Breast epithelium (tissue), 4 donors: ENCODE measurements around the gene MFAP5. TPM values are rescaled to one million over a fixed set of nuclear protein-coding genes. Genes with fewer than 3 reads are reported as not detected.

Experiments used
- DNase-seq, 2 donors: peaks; one replicate each; pipeline ENCODE4 v3.0.0-alpha.2; 2019; ENCODE audit warnings: low spot score in 2 of 2
- H3K27ac ChIP-seq, 2 donors: fragments of 200-600 bp; sonication (generic) in 1 of 2; one replicate each; pipeline ENCODE4 v1.5.1; 2016 to 2019; ENCODE audit warnings: mild to moderate bottlenecking in 1 of 2
- H3K27me3 ChIP-seq, 2 donors: fragments of 200-600 bp; sonication (generic) in 1 of 2; one replicate each; pipeline versions ENCODE4 v1.5.1 to v1.6.0; 2017 to 2019; ENCODE audit warnings: control low read depth in 1 of 2, mild to moderate bottlenecking in 1 of 2
- H3K36me3 ChIP-seq: fragments of 200-600 bp; one replicate; pipeline ENCODE4 v1.5.1; 2019
- H3K4me1 ChIP-seq, 2 donors: fragments of 200-600 bp; sonication (generic); one replicate each; pipeline ENCODE4 v1.5.1; 2016 to 2019; ENCODE audit warnings: control low read depth in 1 of 2
- H3K4me3 ChIP-seq, 3 donors: fragments of 200-600 bp; sonication (generic); 1 replicate in 2 of 3; 2 replicates in 1 of 3; pipeline ENCODE4 v1.5.1; 2016 to 2019; ENCODE audit warnings: mild to moderate bottlenecking in 3 of 3, moderate library complexity in 2 of 3
- H3K9me3 ChIP-seq, 2 donors: fragments of 200-600 bp; sonication (generic) in 1 of 2; one replicate each; pipeline ENCODE4 v1.5.1; 2016 to 2019; ENCODE audit warnings: control low read depth in 1 of 2
- CTCF ChIP-seq, 3 donors: fragments of 450-650 bp; IDR thresholded peaks; one replicate each; pipeline ENCODE4 v1.5.1; 2016 to 2017; ENCODE audit warnings: antibody characterized with exemption in 3 of 3, mild to moderate bottlenecking in 3 of 3, moderate library complexity in 3 of 3
- POLR2A ChIP-seq: fragments of 450-650 bp; IDR thresholded peaks from one replicate; pipeline ENCODE4 v1.6.1; 2016; ENCODE audit warnings: antibody characterized with exemption, mild to moderate bottlenecking, moderate library complexity
- POLR2AphosphoS5 ChIP-seq, 3 donors: sonication (generic); formaldehyde crosslinking; IDR thresholded peaks; one replicate each; pipeline ENCODE4 v1.6.1; 2017; ENCODE audit warnings: antibody characterized with exemption in 3 of 3
- intact Hi-C: fragments of 100-400 bp; cut with DNase I; formaldehyde crosslinking; loops from one replicate; pipeline ENCODE4 v1.15.1; 2023; ENCODE audit warnings: low total_unique reads
- total RNA-seq, 3 donors: library from RNA; depleted of rRNA; stranded (reverse); fragments of >200 nt; gene quantifications; one replicate each; pipeline ENCODE4 v1.1.0, GENCODE V29; 2016

MFAP5 gene
- total RNA-seq, 3 donors from 2014 or later: 36.7 to 466 (median 42.0) TPM

GRCh38 chr12:8612629-8613028, 50.0 kb downstream of the MFAP5 start, which contains the start of gene AICDA:
Gene AICDA, minus strand, starts transcription at chr12:8612859. Its CDS starts 92 bp downstream, at chr12:8612767.
- Histone ChIP-seq H3K4me3 (no peak within 1 kb of the TSS), H3K27me3 (no peaks in the 10 kb centered on the region), H3K4me1 (no peaks in the 10 kb centered on the region), H3K9me3 (no peaks in the 10 kb centered on the region), H3K27ac (no peak within 1 kb of the TSS), H3K36me3 (no peaks in the 10 kb centered on the region)
- no peak for DNase-seq
- TF ChIP-seq POLR2AphosphoS5 (IDR thresholded peaks at IDR 0.05) (no peak), CTCF (IDR thresholded peaks at IDR 0.05) (no peak), POLR2A (no peak)
- intact Hi-C loops: no loop called here

- intact Hi-C loops: no loop called here
Measured at GRCh38 chr12:8609061-8609570, 53.5 kb downstream of the MFAP5 start.

GRCh38 chr12:8606890-8607289, 55.7 kb downstream of the MFAP5 start:
- DNase-seq: no peak
- H3K36me3 ChIP-seq: no peaks in the 10 kb centered on the region
- intact Hi-C loops: no loop called here
- no peaks in the 10 kb centered on the region for H3K4me1 ChIP-seq
- TF ChIP-seq POLR2A: no peak
- TF ChIP-seq POLR2AphosphoS5 (IDR thresholded peaks at IDR 0.05): no peak
- TF ChIP-seq CTCF (IDR thresholded peaks at IDR 0.05): no peak
- H3K4me3 ChIP-seq: no peak overlapping the region
- H3K27me3 ChIP-seq: peaks cover 0 to 4% of the 10 kb centered on the region in 2 donors
- H3K9me3 ChIP-seq: no peaks in the 10 kb centered on the region
- no peak overlapping the region for H3K27ac ChIP-seq

More at GRCh38 chr12:8609061-8609570, 53.5 kb downstream of the MFAP5 start:
- Histone ChIP-seq H3K27ac (no peak overlapping the region), H3K4me3 (no peak overlapping the region), H3K9me3 (no peaks in the 10 kb centered on the region), H3K27me3 (no peaks in the 10 kb centered on the region), H3K4me1 (no peaks in the 10 kb centered on the region), H3K36me3 (no peaks in the 10 kb centered on the region)
- no peak for TF ChIP-seq POLR2AphosphoS5 (IDR thresholded peaks at IDR 0.05)
- peak in 2 of 3 donors; percentile 45 to 56 for TF ChIP-seq CTCF (IDR thresholded peaks at IDR 0.05)
- DNase-seq: no peak

DNA sequence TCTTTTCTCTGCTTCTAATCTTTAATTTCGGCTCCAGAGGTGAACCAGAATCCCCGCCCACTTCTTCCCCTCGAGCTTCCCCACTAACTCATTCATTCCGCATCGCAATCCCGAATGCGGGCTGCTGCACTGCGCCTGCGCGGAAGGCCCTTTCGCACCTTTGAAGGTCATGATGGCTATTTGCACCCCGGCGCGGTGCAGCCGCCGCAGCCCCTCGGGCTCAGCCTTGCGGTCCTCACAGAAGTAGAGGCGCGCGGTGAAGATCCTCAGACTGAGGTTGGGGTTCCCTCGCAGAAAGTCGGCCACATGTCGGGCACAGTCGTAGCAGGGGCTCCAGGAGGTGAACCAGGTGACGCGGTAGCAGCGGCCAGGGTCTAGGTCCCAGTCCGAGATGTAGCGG, 57.6 kb downstream of the MFAP5 start:
- no peaks in the 10 kb centered on the region for H3K4me1 ChIP-seq
- no peak for TF ChIP-seq POLR2AphosphoS5 (IDR thresholded peaks at IDR 0.05)
- TF ChIP-seq CTCF (IDR thresholded peaks at IDR 0.05): no peak
- TF ChIP-seq POLR2A: no peak
- DNase-seq: no peak
- intact Hi-C loops: no loop called here
- H3K27me3 ChIP-seq: peaks cover 0 to 4% of the 10 kb centered on the region in 2 donors
- H3K27ac ChIP-seq: no peak overlapping the region
- H3K9me3 ChIP-seq: no peaks in the 10 kb centered on the region
- H3K4me3 ChIP-seq: no peak overlapping the region
- H3K36me3 ChIP-seq: no peaks in the 10 kb centered on the region

DNA sequence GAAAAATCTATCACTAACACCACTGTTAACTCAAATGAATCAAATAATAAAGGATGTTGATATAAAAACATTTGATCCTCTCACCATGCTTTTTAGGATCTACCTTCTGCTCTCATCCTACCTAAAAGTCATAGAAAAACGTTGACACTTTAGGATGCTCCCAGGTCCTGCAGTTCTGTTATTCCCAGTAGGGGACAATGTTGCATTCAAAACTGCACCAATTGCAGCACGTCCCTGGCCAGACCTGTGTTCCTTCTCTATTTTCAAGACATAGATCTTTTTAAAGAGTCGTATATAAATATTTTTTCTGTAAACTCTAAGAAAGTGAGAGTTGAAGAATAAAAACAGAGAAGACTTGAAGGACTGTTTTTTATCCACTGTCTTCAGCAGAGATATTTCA, 58.8 kb downstream of the MFAP5 start:
- Histone ChIP-seq H3K27ac (no peak overlapping the region), H3K9me3 (no peaks in the 10 kb centered on the region), H3K4me1 (no peaks in the 10 kb centered on the region), H3K27me3 (peaks cover 0 to 4% of the 10 kb centered on the region in 2 donors), H3K36me3 (no peaks in the 10 kb centered on the region), H3K4me3 (no peak overlapping the region)
- no peak for TF ChIP-seq POLR2A
- no peak for TF ChIP-seq CTCF (IDR thresholded peaks at IDR 0.05)
- no peak for TF ChIP-seq POLR2AphosphoS5 (IDR thresholded peaks at IDR 0.05)
- no peak for DNase-seq
- intact Hi-C loops: no loop called here
